OCI-LY1 (cell line): ENCODE data around the gene USP7.

ENCODE experiments used
- EZH2 ChIP-seq: fragments of 200-600 bp; sonication (generic), shearing (Covaris generic); IDR thresholded peaks from 2 replicates; pipeline ENCODE4 v1.8.0; 2017; ENCODE audit warnings: borderline replicate concordance, mixed run types, mild to moderate bottlenecking, antibody characterized with exemption, low read length, moderate library complexity, mixed read lengths
- TF ChIP-seq, protein P1 (sequence below): fragments of 200-600 bp; sonication (generic), shearing (Covaris generic); IDR thresholded peaks from 2 replicates; pipeline ENCODE4 v1.5.1; 2017; ENCODE audit warnings: mild to moderate bottlenecking, antibody characterized with exemption, low read length, moderate library complexity, mixed read lengths

DNA sequence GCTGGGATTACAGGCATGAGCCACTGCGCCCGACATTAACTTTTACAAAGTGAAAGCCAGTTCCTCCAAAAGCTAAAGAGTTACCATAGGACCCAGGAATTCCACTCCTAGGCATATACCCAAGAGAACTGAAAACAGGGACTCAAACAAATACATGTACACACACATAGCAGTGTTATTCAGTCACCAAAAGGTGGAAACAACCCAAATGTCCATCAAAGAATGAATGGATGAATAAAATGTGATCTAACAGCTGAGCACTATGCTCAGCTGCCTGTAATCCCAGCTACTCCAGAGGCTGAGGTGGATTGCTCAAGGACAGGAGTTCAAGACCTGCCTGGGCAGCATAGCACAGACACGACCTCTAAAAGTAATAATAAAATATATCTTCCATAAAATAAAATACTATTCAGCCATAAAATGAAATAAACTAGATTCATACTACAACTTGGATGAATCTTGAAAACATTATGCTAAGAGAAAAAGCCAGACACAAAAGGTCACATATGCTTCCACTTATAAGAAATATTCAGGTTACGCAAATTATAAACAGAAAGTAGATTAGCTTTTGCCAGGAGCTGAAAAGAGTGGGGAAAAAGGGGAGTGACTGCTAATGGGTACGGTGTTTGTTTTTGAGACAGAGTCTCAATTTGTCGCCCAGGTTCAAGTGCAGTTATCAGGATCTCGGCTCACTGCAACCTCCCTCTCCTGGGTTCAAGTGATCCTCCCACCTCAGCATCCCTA lies 9.3 kb upstream of the USP7 start:
- TF ChIP-seq, protein P1, sequence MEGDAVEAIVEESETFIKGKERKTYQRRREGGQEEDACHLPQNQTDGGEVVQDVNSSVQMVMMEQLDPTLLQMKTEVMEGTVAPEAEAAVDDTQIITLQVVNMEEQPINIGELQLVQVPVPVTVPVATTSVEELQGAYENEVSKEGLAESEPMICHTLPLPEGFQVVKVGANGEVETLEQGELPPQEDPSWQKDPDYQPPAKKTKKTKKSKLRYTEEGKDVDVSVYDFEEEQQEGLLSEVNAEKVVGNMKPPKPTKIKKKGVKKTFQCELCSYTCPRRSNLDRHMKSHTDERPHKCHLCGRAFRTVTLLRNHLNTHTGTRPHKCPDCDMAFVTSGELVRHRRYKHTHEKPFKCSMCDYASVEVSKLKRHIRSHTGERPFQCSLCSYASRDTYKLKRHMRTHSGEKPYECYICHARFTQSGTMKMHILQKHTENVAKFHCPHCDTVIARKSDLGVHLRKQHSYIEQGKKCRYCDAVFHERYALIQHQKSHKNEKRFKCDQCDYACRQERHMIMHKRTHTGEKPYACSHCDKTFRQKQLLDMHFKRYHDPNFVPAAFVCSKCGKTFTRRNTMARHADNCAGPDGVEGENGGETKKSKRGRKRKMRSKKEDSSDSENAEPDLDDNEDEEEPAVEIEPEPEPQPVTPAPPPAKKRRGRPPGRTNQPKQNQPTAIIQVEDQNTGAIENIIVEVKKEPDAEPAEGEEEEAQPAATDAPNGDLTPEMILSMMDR: no peak
- no peak for TF ChIP-seq EZH2
